SU-DHL-6 (cell line): ENCODE data around the gene RHEX.

Experiments
- CTCF ChIP-seq: fragments of 200-600 bp; sonication (generic); IDR thresholded peaks from one replicate; pipeline ENCODE4 v1.5.1; 2017; ENCODE audit warnings: antibody characterized with exemption, mild to moderate bottlenecking, low read length, moderate library complexity; ENCODE audit not compliant: insufficient read depth, poor library complexity, severe bottlenecking
- EZH2phosphoT487 ChIP-seq: fragments of 200-600 bp; sonication (generic), shearing (Covaris generic); conservative IDR thresholded peaks from 2 replicates; pipeline ENCODE4 v1.6.1; 2018; ENCODE audit warnings: mild to moderate bottlenecking, antibody characterized with exemption, low read length, moderate library complexity, mixed read lengths

GRCh38 chr1:206041640-206042039 lies 11.3 kb upstream of the RHEX start:
- TF ChIP-seq CTCF (no peak), EZH2phosphoT487 (no peak)
